HepG2 (cell line): ENCODE measurements around the gene ZNF343. TPM values are rescaled to one million over a fixed set of nuclear protein-coding genes. Genes with fewer than 3 reads are reported as not detected.

Experiments
- ATAC-seq: fragments of 200-7000 bp; cut with Tn5 transposase; 3 replicates; pipeline ENCODE4 v1.9.1; 2020; ENCODE audit warnings: mild to moderate bottlenecking, moderate library complexity
- BruUV-seq: library from RNA; stranded (reverse); fragments of 400-500 nt; replicated peaks from 2 replicates; lab custom pipeline; 2021; lab: Mats Ljungman, UMichigan
- CTCF ChIA-PET: fragments of 300-600 bp; formaldehyde crosslinking; extraction: SDS; loops from one replicate; lab custom pipeline; 2021; ENCODE audit warnings: low total read pairs, inconsistent platforms, low intra/inter-chr PET ratio; lab: Yijun Ruan, JAX
- POLR2A ChIA-PET: fragments of 350-600 bp; sonication (Branson Sonifier 250); formaldehyde crosslinking; loops from one replicate; lab custom pipeline; 2020; ENCODE audit warnings: antibody characterized with exemption, inconsistent platforms; lab: Yijun Ruan, JAX
- DNase-seq: peaks from one replicate; pipeline ENCODE4 v3.0.0-alpha.2; 2015; ENCODE audit warnings: low spot score
- FAIRE-seq: peaks from 3 replicates; lab custom pipeline; 2011; peaks lifted over from hg19 to GRCh38; lab: Jason Lieb, UNC
- H2AFZ ChIP-seq: one replicate; pipeline ENCODE4 v1.6.1; 2011; ENCODE audit warnings: low read length, inconsistent platforms
- H3K27ac ChIP-seq: fragments of 300-600 bp; 3 replicates; pipeline ENCODE4 v1.8.0; 2011; ENCODE audit warnings: mixed run types, mild to moderate bottlenecking, mixed read lengths, low read length, inconsistent platforms; ENCODE audit not compliant: insufficient read depth; ENCODE audit errors: extremely low read length
- H3K27me3 ChIP-seq, 2 experiments: fragments of 200-600 bp in 1 of 2; 2 replicates in 1 of 2; 3 replicates in 1 of 2; pipeline versions ENCODE4 v1.6.0 to v1.8.0; 2011; ENCODE audit warnings: low read length in 2 of 2, mild to moderate bottlenecking in 2 of 2, moderate library complexity in 2 of 2, inconsistent platforms in 1 of 2; ENCODE audit not compliant: insufficient read depth in 2 of 2, control insufficient read depth in 1 of 2
- H3K36me3 ChIP-seq, 2 experiments: fragments of 200-600 bp in 1 of 2; replicated peaks in 1 of 2; 2 replicates in 1 of 2; 3 replicates in 1 of 2; pipeline versions ENCODE4 v1.5.1 to v1.8.0; 2011; ENCODE audit warnings: low read length in 2 of 2, inconsistent platforms in 1 of 2; ENCODE audit not compliant: insufficient read depth in 2 of 2, control insufficient read depth in 1 of 2
- H3K4me1 ChIP-seq: 2 replicates; pipeline ENCODE4 v1.5.1; 2012; ENCODE audit warnings: low read length, inconsistent platforms; ENCODE audit not compliant: insufficient read depth
- H3K4me2 ChIP-seq: 2 replicates; pipeline ENCODE4 v1.6.0; 2011; ENCODE audit warnings: low read depth, low read length, inconsistent platforms
- H3K4me3 ChIP-seq, 3 experiments: fragments of 200-600 bp in 1 of 3; sonication (generic), shearing (Covaris generic) in 1 of 3; replicated peaks in 1 of 3; 2 replicates each; pipeline ENCODE4 v1.5.1; 2011 to 2016; ENCODE audit warnings: low read length in 3 of 3, inconsistent platforms in 2 of 3, low read depth in 2 of 3, mild to moderate bottlenecking in 2 of 3, control low read depth in 1 of 3, mixed read lengths in 1 of 3; ENCODE audit not compliant: insufficient read depth in 1 of 3
- H3K79me2 ChIP-seq: one replicate; pipeline ENCODE4 v1.6.1; 2011; ENCODE audit warnings: low read length, inconsistent platforms; ENCODE audit not compliant: insufficient read depth
- H3K9ac ChIP-seq: 2 replicates; pipeline ENCODE4 v1.6.0; 2011; ENCODE audit warnings: mild to moderate bottlenecking, low read depth, low read length, inconsistent platforms; ENCODE audit not compliant: insufficient read depth
- H3K9me3 ChIP-seq: 2 replicates; pipeline ENCODE4 v1.5.1; 2012; ENCODE audit warnings: mild to moderate bottlenecking, low read length
- H4K20me1 ChIP-seq: 2 replicates; pipeline ENCODE4 v1.6.0; 2011; ENCODE audit warnings: inconsistent platforms, mild to moderate bottlenecking, low read length, moderate library complexity; ENCODE audit not compliant: insufficient read depth
- E2F2 ChIP-seq: sonication (generic); formaldehyde crosslinking; IDR thresholded peaks from 2 replicates; pipeline ENCODE4 v1.4.0; 2020; ENCODE audit warnings: missing genetic modification reagents, borderline replicate concordance
- FOSL2 ChIP-seq: sonication (generic); formaldehyde crosslinking; IDR thresholded peaks from 2 replicates; pipeline ENCODE4 v1.4.0; 2020; ENCODE audit warnings: missing genetic modification reagents
- FOXJ3 ChIP-seq: sonication (generic); formaldehyde crosslinking; IDR thresholded peaks from 2 replicates; pipeline ENCODE4 v1.4.0; 2020; ENCODE audit warnings: missing genetic modification reagents, mild to moderate bottlenecking, borderline replicate concordance
- GLMP ChIP-seq: sonication (generic); formaldehyde crosslinking; IDR thresholded peaks from 2 replicates; pipeline ENCODE4 v1.9.0; 2021; ENCODE audit warnings: missing genetic modification reagents, mild to moderate bottlenecking, borderline replicate concordance
- HOXD1 ChIP-seq: sonication (generic); formaldehyde crosslinking; IDR thresholded peaks from 2 replicates; pipeline ENCODE4 v1.5.0; 2020; ENCODE audit warnings: missing genetic modification reagents
- KLF6 ChIP-seq: IDR thresholded peaks from 2 replicates; pipeline ENCODE4 v1.8.0; 2016; ENCODE audit warnings: missing biosample characterization, missing genetic modification reagents
- MAFK ChIP-seq, 2 experiments: IDR thresholded peaks in 1 of 2; conservative IDR thresholded peaks in 1 of 2; 2 replicates each; pipeline ENCODE4 v1.6.1; 2011; ENCODE audit warnings: improper control_type of control experiment in 2 of 2, low read length in 2 of 2
- PHF8 ChIP-seq: sonication (generic); formaldehyde crosslinking; IDR thresholded peaks from 2 replicates; pipeline ENCODE4 v1.5.0; 2020; ENCODE audit warnings: missing genetic modification reagents
- POLR2A ChIP-seq, 2 experiments: IDR thresholded peaks; 2 replicates each; pipeline ENCODE4 v1.6.1; 2011; ENCODE audit warnings: low read depth in 2 of 2, low read length in 2 of 2, mild to moderate bottlenecking in 1 of 2, moderate library complexity in 1 of 2; ENCODE audit not compliant: insufficient read depth in 1 of 2
- SALL1 ChIP-seq: sonication (generic); formaldehyde crosslinking; IDR thresholded peaks from 2 replicates; pipeline ENCODE4 v1.8.0; 2022; ENCODE audit warnings: mild to moderate bottlenecking, missing genetic modification reagents
- SUZ12 ChIP-seq: fragments of 150-350 bp; IDR thresholded peaks from 2 replicates; pipeline ENCODE4 v1.6.1; 2014; ENCODE audit warnings: low read depth, low read length
- U2AF1 ChIP-seq: fragments of 200-400 bp; formaldehyde crosslinking; optimal IDR thresholded peaks from 2 replicates; pipeline ENCODE3; 2017; ENCODE audit warnings: mild to moderate bottlenecking, low read depth, low read length
- ZHX1 ChIP-seq: sonication (generic); formaldehyde crosslinking; IDR thresholded peaks from 2 replicates; pipeline ENCODE4 v1.8.1; 2022; ENCODE audit warnings: low read depth, mild to moderate bottlenecking, missing genetic modification reagents
- ZNF598 ChIP-seq: sonication (generic); formaldehyde crosslinking; IDR thresholded peaks from 2 replicates; pipeline ENCODE4 v1.5.1; 2020; ENCODE audit warnings: mild to moderate bottlenecking, missing genetic modification reagents, borderline replicate concordance
- ZNF737 ChIP-seq: sonication (generic); formaldehyde crosslinking; IDR thresholded peaks from 2 replicates; pipeline ENCODE4 v1.5.0; 2020; ENCODE audit warnings: missing genetic modification reagents, mild to moderate bottlenecking, borderline replicate concordance
- WGBS: methylation state at CpG from one replicate; pipeline ENCODE4 v1.1.6; 2017; ENCODE audit warnings: low lambda C conversion rate; 5-methylcytosine and 5-hydroxymethylcytosine counted together
- in situ Hi-C: cut with HindIII; loops from 2 replicates; pipeline ENCODE4 v1.10.0; 2017; ENCODE audit warnings: low pct_unique_long_range_greater_than_20kb; ENCODE audit not compliant: extremely low pct_ligation_motif_present
- intact Hi-C: fragments of 100-400 bp; cut with micrococcal nuclease; formaldehyde crosslinking; loops from one replicate; pipeline ENCODE4 v1.10.0; 2022; ENCODE audit not compliant: unreplicated experiment
- polyA plus RNA-seq, 8 experiments: library from polyadenylated mRNA; depleted of rRNA in 3 of 8; stranded (reverse) in 7 of 8; unstranded in 1 of 8; fragments of >200 nt; fragmentation: Illumina TruSeq in 4 of 8; extraction: Trizol in 4 of 8; gene quantifications; 2 replicates each; pipeline versions ENCODE4 v1.2.1 to v1.2.3, GENCODE V29; 2011 to 2016; ENCODE audit warnings: low read depth in 4 of 8, missing spikeins in 1 of 8, mixed read lengths in 1 of 8; ENCODE audit not compliant: insufficient read depth in 1 of 8
- total RNA-seq, 5 experiments: library from RNA; depleted of rRNA; stranded (reverse); fragments of >200 nt; fragmentation: Illumina TruSeq; extraction: Trizol; gene quantifications; 2 replicates each; pipeline ENCODE4 v1.2.3, GENCODE V29; 2016; ENCODE audit warnings: low read depth in 1 of 5

ZNF343 gene
- total and polyA plus RNA-seq, 2 of the 13 experiments (the other 11 are each of a cell fraction or from before 2014, with no cell fraction given): 16.4 to 22.1 TPM

GRCh38 chr20:2528671-2529271, 20.1 kb upstream of the ZNF343 start:
- no peaks in the 10 kb centered on the region for H3K36me3 ChIP-seq
- in situ Hi-C loops: no loop called here
- no peak overlapping the region for H3K27ac ChIP-seq
- peaks cover 2 to 44% of the 10 kb centered on the region in 2 experiments; a peak in 2 of 5 replicates for H3K27me3 ChIP-seq
- ChIA-PET POLR2A (no interaction called here), CTCF (interaction anchor here (0.7 kb wide), 1 partner anchor 9 kb away, joined by 3 read pairs; no protein-coding TSS in a partner anchor)
- no peaks in the 10 kb centered on the region for H3K9me3 ChIP-seq
- no TSS peak for BruUV-seq
- no peak overlapping the region for H3K4me2 ChIP-seq
- TF ChIP-seq E2F2 (no peak), SUZ12 (no peak)
- WGBS: 27% methylated on average over 10 of the region's 10 CpGs
- intact Hi-C loops: no loop called here
- no peak for FAIRE-seq
- H3K4me3 ChIP-seq: no peak overlapping the region
- H3K9ac ChIP-seq: no peak overlapping the region
- no peak for ATAC-seq
- H4K20me1 ChIP-seq: no peaks in the 10 kb centered on the region
- H3K4me1 ChIP-seq: peaks cover 21% of the 10 kb centered on the region
- H3K79me2 ChIP-seq: no peaks in the 10 kb centered on the region
- no peak for DNase-seq
- H2AFZ ChIP-seq: no peak overlapping the region

- Histone ChIP-seq H3K4me1 (peaks cover 17% of the 10 kb centered on the region), H3K36me3 (no peaks in the 10 kb centered on the region), H4K20me1 (no peaks in the 10 kb centered on the region), H2AFZ (no peak overlapping the region), H3K4me2 (no peak overlapping the region), H3K27ac (no peak overlapping the region), H3K9ac (no peak overlapping the region), H3K4me3 (no peak overlapping the region), H3K9me3 (no peaks in the 10 kb centered on the region), H3K79me2 (no peaks in the 10 kb centered on the region), H3K27me3 (peaks cover 2 to 34% of the 10 kb centered on the region in 2 experiments; a peak in 1 of 5 replicates)
- POLR2A ChIA-PET: no interaction called here
- no peak for ATAC-seq
- no TSS peak for BruUV-seq
- no peak for FAIRE-seq
- no peak for DNase-seq
- CTCF ChIA-PET: no interaction called here
- intact Hi-C loops: no loop called here
- in situ Hi-C loops: no loop called here
- WGBS: 19% methylated on average over 6 of the region's 6 CpGs
- TF ChIP-seq HOXD1 (CRISPR knock-in tag) (no peak), PHF8 (CRISPR knock-in tag) (no peak), ZNF598 (no peak), POLR2A (IDR thresholded peaks at IDR 0.05; ENCODE audit: insufficient read depth in 1 of 2, low read depth in 2 of 2, low read length in 2 of 2) (no peak), ZNF737 (CRISPR knock-in tag) (no peak), MAFK (conservative IDR thresholded peaks at IDR 0.05 in 1 of 2, IDR thresholded peaks at IDR 0.05 in 1 of 2; ENCODE audit: low read length in 2 of 2) (no peak), U2AF1 (no peak), SALL1 (CRISPR knock-in tag) (no peak), ZHX1 (no peak), KLF6 (CRISPR knock-in tag) (no peak), FOXJ3 (no peak), FOSL2 (no peak), GLMP (CRISPR knock-in tag) (no peak)
Observed at GRCh38 chr20:2527762-2528161, 19.0 kb upstream of the ZNF343 start.
